ENCODE measurements around the gene TMEM229B. TPM values are rescaled to one million over a fixed set of nuclear protein-coding genes. Genes with fewer than 3 reads are reported as not detected.

The TMEM229B gene
- polyA plus RNA-seq, 1 donor from 2014 or later = 4.2 TPM

- H3K79me2 ChIP-seq (replicated peaks; ENCODE audit: insufficient read depth, low read length) = no peaks in the 10 kb centered on the region
- no peak overlapping the region for H3K4me3 ChIP-seq (ENCODE audit: low read length)
- H3K9me3 ChIP-seq (ENCODE audit: low read length) = no peaks in the 10 kb centered on the region
- no peak for TF ChIP-seq EZH2 (IDR thresholded peaks at IDR 0.05; ENCODE audit: borderline replicate concordance, insufficient read depth, low read length, poor library complexity, severe bottlenecking)
- TF ChIP-seq RAD21 (conservative IDR thresholded peaks at IDR 0.05) = no peak
- TF ChIP-seq TAF1 (IDR thresholded peaks at IDR 0.05; ENCODE audit: low read depth) = no peak
- TF ChIP-seq SMC3 (conservative IDR thresholded peaks at IDR 0.05; ENCODE audit: poor library complexity) = no peak
- no peak for TF ChIP-seq MXI1 (conservative IDR thresholded peaks at IDR 0.05; ENCODE audit: poor library complexity, severe bottlenecking)
- TF ChIP-seq, protein P1, sequence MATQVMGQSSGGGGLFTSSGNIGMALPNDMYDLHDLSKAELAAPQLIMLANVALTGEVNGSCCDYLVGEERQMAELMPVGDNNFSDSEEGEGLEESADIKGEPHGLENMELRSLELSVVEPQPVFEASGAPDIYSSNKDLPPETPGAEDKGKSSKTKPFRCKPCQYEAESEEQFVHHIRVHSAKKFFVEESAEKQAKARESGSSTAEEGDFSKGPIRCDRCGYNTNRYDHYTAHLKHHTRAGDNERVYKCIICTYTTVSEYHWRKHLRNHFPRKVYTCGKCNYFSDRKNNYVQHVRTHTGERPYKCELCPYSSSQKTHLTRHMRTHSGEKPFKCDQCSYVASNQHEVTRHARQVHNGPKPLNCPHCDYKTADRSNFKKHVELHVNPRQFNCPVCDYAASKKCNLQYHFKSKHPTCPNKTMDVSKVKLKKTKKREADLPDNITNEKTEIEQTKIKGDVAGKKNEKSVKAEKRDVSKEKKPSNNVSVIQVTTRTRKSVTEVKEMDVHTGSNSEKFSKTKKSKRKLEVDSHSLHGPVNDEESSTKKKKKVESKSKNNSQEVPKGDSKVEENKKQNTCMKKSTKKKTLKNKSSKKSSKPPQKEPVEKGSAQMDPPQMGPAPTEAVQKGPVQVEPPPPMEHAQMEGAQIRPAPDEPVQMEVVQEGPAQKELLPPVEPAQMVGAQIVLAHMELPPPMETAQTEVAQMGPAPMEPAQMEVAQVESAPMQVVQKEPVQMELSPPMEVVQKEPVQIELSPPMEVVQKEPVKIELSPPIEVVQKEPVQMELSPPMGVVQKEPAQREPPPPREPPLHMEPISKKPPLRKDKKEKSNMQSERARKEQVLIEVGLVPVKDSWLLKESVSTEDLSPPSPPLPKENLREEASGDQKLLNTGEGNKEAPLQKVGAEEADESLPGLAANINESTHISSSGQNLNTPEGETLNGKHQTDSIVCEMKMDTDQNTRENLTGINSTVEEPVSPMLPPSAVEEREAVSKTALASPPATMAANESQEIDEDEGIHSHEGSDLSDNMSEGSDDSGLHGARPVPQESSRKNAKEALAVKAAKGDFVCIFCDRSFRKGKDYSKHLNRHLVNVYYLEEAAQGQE (IDR thresholded peaks at IDR 0.05; ENCODE audit: borderline replicate concordance) = no peak
- no peak for TF ChIP-seq POLR2AphosphoS5 (IDR thresholded peaks at IDR 0.05)
- TF ChIP-seq EP300 (conservative IDR thresholded peaks at IDR 0.05; ENCODE audit: poor library complexity, severe bottlenecking) = no peak
- TF ChIP-seq, protein P2, sequence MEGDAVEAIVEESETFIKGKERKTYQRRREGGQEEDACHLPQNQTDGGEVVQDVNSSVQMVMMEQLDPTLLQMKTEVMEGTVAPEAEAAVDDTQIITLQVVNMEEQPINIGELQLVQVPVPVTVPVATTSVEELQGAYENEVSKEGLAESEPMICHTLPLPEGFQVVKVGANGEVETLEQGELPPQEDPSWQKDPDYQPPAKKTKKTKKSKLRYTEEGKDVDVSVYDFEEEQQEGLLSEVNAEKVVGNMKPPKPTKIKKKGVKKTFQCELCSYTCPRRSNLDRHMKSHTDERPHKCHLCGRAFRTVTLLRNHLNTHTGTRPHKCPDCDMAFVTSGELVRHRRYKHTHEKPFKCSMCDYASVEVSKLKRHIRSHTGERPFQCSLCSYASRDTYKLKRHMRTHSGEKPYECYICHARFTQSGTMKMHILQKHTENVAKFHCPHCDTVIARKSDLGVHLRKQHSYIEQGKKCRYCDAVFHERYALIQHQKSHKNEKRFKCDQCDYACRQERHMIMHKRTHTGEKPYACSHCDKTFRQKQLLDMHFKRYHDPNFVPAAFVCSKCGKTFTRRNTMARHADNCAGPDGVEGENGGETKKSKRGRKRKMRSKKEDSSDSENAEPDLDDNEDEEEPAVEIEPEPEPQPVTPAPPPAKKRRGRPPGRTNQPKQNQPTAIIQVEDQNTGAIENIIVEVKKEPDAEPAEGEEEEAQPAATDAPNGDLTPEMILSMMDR (IDR thresholded peaks at IDR 0.05; ENCODE audit: poor library complexity, severe bottlenecking) = no peak
- no peak overlapping the region for H3K27ac ChIP-seq (ENCODE audit: low read length)
- no peak overlapping the region for H2AFZ ChIP-seq (ENCODE audit: low read depth, low read length)
- no peaks in the 10 kb centered on the region for H3K27me3 ChIP-seq (ENCODE audit: insufficient read depth, low read depth, low read length)
- H3K36me3 ChIP-seq (ENCODE audit: insufficient read depth, low read length) = no peaks in the 10 kb centered on the region
- no peaks in the 10 kb centered on the region for H3F3A ChIP-seq (ENCODE audit: insufficient read depth, low read length, poor library complexity, severe bottlenecking)
- H3K4me2 ChIP-seq (ENCODE audit: low read length) = no peak overlapping the region
- no peak overlapping the region for H3K9ac ChIP-seq (ENCODE audit: low read length)
- H3K9me2 ChIP-seq (ENCODE audit: insufficient read depth, low read length) = no peaks in the 10 kb centered on the region
- H4K20me1 ChIP-seq (ENCODE audit: insufficient read depth) = no peaks in the 10 kb centered on the region
Measured at GRCh38 chr14:67486890-67487289, 1.6 kb downstream of the TMEM229B start.

- no peak for TF ChIP-seq SMC3 (conservative IDR thresholded peaks at IDR 0.05; ENCODE audit: poor library complexity)
- TF ChIP-seq, protein P2 (IDR thresholded peaks at IDR 0.05; ENCODE audit: poor library complexity, severe bottlenecking) = no peak
- TF ChIP-seq EP300 (conservative IDR thresholded peaks at IDR 0.05; ENCODE audit: poor library complexity, severe bottlenecking) = no peak
- Histone ChIP-seq H3K36me3 (ENCODE audit: insufficient read depth, low read length) (no peaks in the 10 kb centered on the region), H3K27ac (ENCODE audit: low read length) (no peak overlapping the region), H3K4me3 (ENCODE audit: low read length) (no peak overlapping the region), H3K27me3 (ENCODE audit: insufficient read depth, low read depth, low read length) (no peaks in the 10 kb centered on the region), H2AFZ (ENCODE audit: low read depth, low read length) (no peak overlapping the region), H3K4me2 (ENCODE audit: low read length) (no peak overlapping the region), H3F3A (ENCODE audit: insufficient read depth, low read length, poor library complexity, severe bottlenecking) (no peaks in the 10 kb centered on the region), H3K9me3 (ENCODE audit: low read length) (no peaks in the 10 kb centered on the region), H4K20me1 (ENCODE audit: insufficient read depth) (no peaks in the 10 kb centered on the region), H3K9ac (ENCODE audit: low read length) (no peak overlapping the region), H3K9me2 (ENCODE audit: insufficient read depth, low read length) (no peaks in the 10 kb centered on the region), H3K79me2 (replicated peaks; ENCODE audit: insufficient read depth, low read length) (no peaks in the 10 kb centered on the region)
Measured at GRCh38 chr14:67485501-67486095, 2.9 kb downstream of the TMEM229B start.

All from neural cell (in vitro differentiated cells).